A549 (cell line): ENCODE measurements around the gene CAMTA1. TPM values are rescaled to one million over a fixed set of nuclear protein-coding genes. Genes with fewer than 3 reads are reported as not detected.

ENCODE experiments used
- ATAC-seq, 2 experiments: fragments of 200-7000 bp in 1 of 2; fragments of >200 bp in 1 of 2; cut with Nextera tagmentation in 1 of 2; cut with Tn5 transposase in 1 of 2; 3 replicates each; pipeline versions ENCODE4 v1.8.0 to v1.9.1; 2018 to 2020; ENCODE audit warnings: mild to moderate bottlenecking in 1 of 2, moderate library complexity in 1 of 2
- CTCF ChIA-PET: fragments of 300-600 bp; sonication (Branson Sonifier 250); formaldehyde crosslinking; extraction: SDS; loops from one replicate; lab custom pipeline; 2021; ENCODE audit warnings: antibody characterized with exemption, inconsistent platforms; lab: Yijun Ruan, JAX
- POLR2A ChIA-PET: fragments of 350-600 bp; formaldehyde crosslinking; extraction: SDS; loops from one replicate; lab custom pipeline; 2021; ENCODE audit warnings: antibody characterized with exemption, inconsistent platforms; lab: Yijun Ruan, JAX
- DNase-seq, 2 experiments: peaks; one replicate each; pipeline versions ENCODE4 v3.0.0 to v3.0.0-alpha.2; 2011 to 2016; ENCODE audit warnings: low read depth in 1 of 2, low spot score in 1 of 2
- FAIRE-seq: peaks from 2 replicates; lab custom pipeline; 2011; peaks lifted over from hg19 to GRCh38; lab: Jason Lieb, UNC
- H3K27ac ChIP-seq, 2 experiments: fragments of >200 bp; sonication (Bioruptor Twin); formaldehyde crosslinking; 3 replicates each; pipeline ENCODE4 v1.5.1; 2016 to 2017
- H3K4me1 ChIP-seq: fragments of >200 bp; sonication (Bioruptor Twin); formaldehyde crosslinking; 3 replicates; pipeline ENCODE4 v1.6.1; 2016
- H3K4me2 ChIP-seq: fragments of >200 bp; sonication (Bioruptor Twin); formaldehyde crosslinking; 3 replicates; pipeline ENCODE4 v1.6.1; 2016
- H3K4me3 ChIP-seq: fragments of >200 bp; sonication (Bioruptor Twin); formaldehyde crosslinking; 3 replicates; pipeline ENCODE4 v1.5.1; 2016
- H3K9me3 ChIP-seq: fragments of >200 bp; sonication (Bioruptor Twin); formaldehyde crosslinking; 3 replicates; pipeline ENCODE4 v1.6.1; 2016
- BHLHE40 ChIP-seq: IDR thresholded peaks from 2 replicates; pipeline ENCODE4 v1.6.1; 2012; ENCODE audit warnings: low read depth, low read length, inconsistent platforms
- CBX8 ChIP-seq: fragments of 200-600 bp; sonication (generic); IDR thresholded peaks from 2 replicates; pipeline ENCODE4 v1.6.1; 2016
- EHF ChIP-seq: fragments of 250-450 bp; sonication (Bioruptor Pico); IDR thresholded peaks from 2 replicates; pipeline ENCODE4 v1.5.0; 2020; ENCODE audit warnings: mild to moderate bottlenecking
- ESRRA ChIP-seq: fragments of 150-350 bp; IDR thresholded peaks from 2 replicates; pipeline ENCODE4 v1.6.1; 2014; ENCODE audit warnings: mild to moderate bottlenecking, low read length, borderline replicate concordance
- FOXS1 ChIP-seq: fragments of 250-450 bp; sonication (Bioruptor Pico); IDR thresholded peaks from 2 replicates; pipeline ENCODE4 v1.5.0; 2020; ENCODE audit warnings: mild to moderate bottlenecking, moderate library complexity
- HOXB13 ChIP-seq: fragments of 250-450 bp; sonication (Bioruptor Pico); IDR thresholded peaks from 2 replicates; pipeline ENCODE4 v1.5.0; 2020; ENCODE audit warnings: low read depth, mild to moderate bottlenecking, moderate library complexity
- HOXB5 ChIP-seq: fragments of 250-450 bp; sonication (Bioruptor Pico); IDR thresholded peaks from 2 replicates; pipeline ENCODE4 v1.5.0; 2020; ENCODE audit warnings: mild to moderate bottlenecking, moderate library complexity
- JUN ChIP-seq, 2 experiments: fragments of >200 bp; sonication (Bioruptor Twin); formaldehyde crosslinking; IDR thresholded peaks; 2 replicates in 1 of 2; 3 replicates in 1 of 2; pipeline ENCODE4 v1.6.1; 2016 to 2017
- JUNB ChIP-seq: fragments of >200 bp; sonication (Bioruptor Twin); formaldehyde crosslinking; IDR thresholded peaks from 2 replicates; pipeline ENCODE4 v1.6.1; 2016
- KDM1A ChIP-seq: fragments of 200-600 bp; sonication (generic); IDR thresholded peaks from 2 replicates; pipeline ENCODE4 v1.6.1; 2016; ENCODE audit warnings: low read depth, mild to moderate bottlenecking
- NFE2L2 ChIP-seq: fragments of 150-350 bp; conservative IDR thresholded peaks from 2 replicates; pipeline ENCODE4 v1.6.1; 2014; ENCODE audit warnings: low read length
- NR3C1 ChIP-seq: fragments of >200 bp; sonication (Bioruptor Twin); formaldehyde crosslinking; IDR thresholded peaks from 3 replicates; pipeline ENCODE4 v1.6.1; 2017
- POLR2A ChIP-seq: IDR thresholded peaks from 2 replicates; pipeline ENCODE4 v1.6.1; 2012; ENCODE audit warnings: mild to moderate bottlenecking, low read length
- RCOR1 ChIP-seq: fragments of 150-350 bp; IDR thresholded peaks from 2 replicates; pipeline ENCODE4 v1.6.1; 2014; ENCODE audit warnings: antibody characterized with exemption, low read length, low read depth
- RNF2 ChIP-seq: fragments of 200-600 bp; sonication (generic); IDR thresholded peaks from 2 replicates; pipeline ENCODE4 v1.6.1; 2016; ENCODE audit warnings: low read depth, mild to moderate bottlenecking, antibody characterized with exemption, moderate library complexity, borderline replicate concordance
- SMC3 ChIP-seq: fragments of >200 bp; sonication (Bioruptor Twin); formaldehyde crosslinking; IDR thresholded peaks from 3 replicates; pipeline ENCODE4 v1.6.1; 2018; ENCODE audit warnings: inconsistent platforms
- SREBF2 ChIP-seq: fragments of 450-650 bp; IDR thresholded peaks from 2 replicates; pipeline ENCODE4 v1.6.1; 2014; ENCODE audit warnings: mild to moderate bottlenecking, moderate library complexity
- TP53 ChIP-seq: fragments of 250-450 bp; sonication (Bioruptor Pico); IDR thresholded peaks from 2 replicates; pipeline ENCODE4 v1.5.0; 2021; ENCODE audit warnings: mild to moderate bottlenecking, moderate library complexity
- ZFP36 ChIP-seq: fragments of 450-650 bp; IDR thresholded peaks from 2 replicates; pipeline ENCODE4 v1.6.1; 2014; ENCODE audit warnings: borderline replicate concordance; ENCODE audit not compliant: partially characterized antibody
- ZSCAN20 ChIP-seq: fragments of 250-450 bp; sonication (Bioruptor Pico); IDR thresholded peaks from 2 replicates; pipeline ENCODE4 v1.8.0; 2022; ENCODE audit warnings: mild to moderate bottlenecking, moderate library complexity
- WGBS: methylation state at CpG from one replicate; pipeline ENCODE4 v1.1.6; 2017; ENCODE audit errors: missing lambda C conversion rate; 5-methylcytosine and 5-hydroxymethylcytosine counted together
- polyA plus RNA-seq, 4 experiments: library from polyadenylated mRNA; depleted of rRNA in 3 of 4; stranded (reverse); fragments of >200 nt; fragmentation: RNase III in 1 of 4; extraction: RNeasy Plus Mini Kit Qiagen cat#74134 plus additional on column Dnase treatment in 1 of 4; gene quantifications; 2 replicates in 3 of 4; 3 replicates in 1 of 4; pipeline ENCODE4 v1.2.3, GENCODE V29; 2011 to 2017
- TF ChIP-seq, protein P1 (sequence below): IDR thresholded peaks from 2 replicates; pipeline ENCODE4 v1.6.1; 2012; ENCODE audit warnings: low read depth, borderline replicate concordance
- TF ChIP-seq, protein P2 (sequence below): fragments of >200 bp; sonication (Bioruptor Twin); formaldehyde crosslinking; IDR thresholded peaks from 3 replicates; pipeline ENCODE4 v1.5.1; 2016
- TF ChIP-seq, protein P3 (sequence below): fragments of >200 bp; sonication (Bioruptor Twin); formaldehyde crosslinking; IDR thresholded peaks from 2 replicates; pipeline ENCODE4 v1.6.1; 2016
- TF ChIP-seq, protein P4 (sequence below): fragments of 450-650 bp; IDR thresholded peaks from 2 replicates; pipeline ENCODE4 v1.6.1; 2014; ENCODE audit warnings: antibody characterized with exemption
- TF ChIP-seq, protein P5 (sequence below): IDR thresholded peaks from 2 replicates; pipeline ENCODE4 v1.6.1; 2012

CAMTA1 gene
- polyA plus RNA-seq, 2 of the 4 experiments (the other 2 are of a cell fraction), result 58.8 to 75.0 TPM

DNA sequence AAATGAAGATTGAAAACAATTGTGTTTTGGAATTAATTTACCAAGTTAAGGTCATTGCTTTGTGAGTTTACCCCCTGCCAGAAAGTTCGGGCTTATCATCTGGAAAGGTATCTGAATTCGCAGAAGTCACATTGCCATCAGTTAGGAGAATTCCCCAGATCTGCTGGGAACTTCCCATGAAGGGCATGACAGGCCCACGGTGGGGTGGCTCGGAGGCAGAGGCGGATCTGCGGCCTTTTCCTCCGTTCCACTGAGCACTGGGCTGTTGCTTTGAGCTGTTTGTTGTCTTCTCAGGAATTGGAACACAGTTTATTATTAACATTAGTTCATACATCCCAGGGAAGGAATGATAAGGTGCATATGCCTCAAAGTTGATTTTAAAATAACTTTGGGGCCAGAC lies 320.0 kb downstream of the CAMTA1 start:
- no peaks in the 10 kb centered on the region for H3K9me3 ChIP-seq
- H3K4me1 ChIP-seq, result peaks cover 6% of the 10 kb centered on the region; the same call in 1 of the 3 replicates
- no peak overlapping the region for H3K4me3 ChIP-seq
- no peak overlapping the region for H3K4me2 ChIP-seq
- no peak for DNase-seq
- ChIA-PET CTCF (no interaction called here), POLR2A (no interaction called here)
- WGBS, result 87% methylated on average over 5 of the region's 7 CpGs
- no peak overlapping the region for H3K27ac ChIP-seq
- FAIRE-seq, result no peak
- ATAC-seq, result no peak
- TF ChIP-seq ZSCAN20 (CRISPR knock-in tag) (no peak), BHLHE40 (no peak), RNF2 (no peak), KDM1A (no peak), JUNB (no peak), ZFP36 (no peak), FOXS1 (CRISPR knock-in tag) (no peak), POLR2A (no peak), NFE2L2 (no peak), JUN (IDR thresholded peaks at IDR 0.05) (no peak), TP53 (no peak), NR3C1 (no peak)
- TF ChIP-seq, protein P1, sequence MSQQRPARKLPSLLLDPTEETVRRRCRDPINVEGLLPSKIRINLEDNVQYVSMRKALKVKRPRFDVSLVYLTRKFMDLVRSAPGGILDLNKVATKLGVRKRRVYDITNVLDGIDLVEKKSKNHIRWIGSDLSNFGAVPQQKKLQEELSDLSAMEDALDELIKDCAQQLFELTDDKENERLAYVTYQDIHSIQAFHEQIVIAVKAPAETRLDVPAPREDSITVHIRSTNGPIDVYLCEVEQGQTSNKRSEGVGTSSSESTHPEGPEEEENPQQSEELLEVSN, result no peak
- TF ChIP-seq, protein P2, sequence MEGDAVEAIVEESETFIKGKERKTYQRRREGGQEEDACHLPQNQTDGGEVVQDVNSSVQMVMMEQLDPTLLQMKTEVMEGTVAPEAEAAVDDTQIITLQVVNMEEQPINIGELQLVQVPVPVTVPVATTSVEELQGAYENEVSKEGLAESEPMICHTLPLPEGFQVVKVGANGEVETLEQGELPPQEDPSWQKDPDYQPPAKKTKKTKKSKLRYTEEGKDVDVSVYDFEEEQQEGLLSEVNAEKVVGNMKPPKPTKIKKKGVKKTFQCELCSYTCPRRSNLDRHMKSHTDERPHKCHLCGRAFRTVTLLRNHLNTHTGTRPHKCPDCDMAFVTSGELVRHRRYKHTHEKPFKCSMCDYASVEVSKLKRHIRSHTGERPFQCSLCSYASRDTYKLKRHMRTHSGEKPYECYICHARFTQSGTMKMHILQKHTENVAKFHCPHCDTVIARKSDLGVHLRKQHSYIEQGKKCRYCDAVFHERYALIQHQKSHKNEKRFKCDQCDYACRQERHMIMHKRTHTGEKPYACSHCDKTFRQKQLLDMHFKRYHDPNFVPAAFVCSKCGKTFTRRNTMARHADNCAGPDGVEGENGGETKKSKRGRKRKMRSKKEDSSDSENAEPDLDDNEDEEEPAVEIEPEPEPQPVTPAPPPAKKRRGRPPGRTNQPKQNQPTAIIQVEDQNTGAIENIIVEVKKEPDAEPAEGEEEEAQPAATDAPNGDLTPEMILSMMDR, result no peak
- TF ChIP-seq, protein P3, sequence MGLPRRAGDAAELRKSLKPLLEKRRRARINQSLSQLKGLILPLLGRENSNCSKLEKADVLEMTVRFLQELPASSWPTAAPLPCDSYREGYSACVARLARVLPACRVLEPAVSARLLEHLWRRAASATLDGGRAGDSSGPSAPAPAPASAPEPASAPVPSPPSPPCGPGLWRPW, result no peak
- TF ChIP-seq, all 56 proteins: peak for 0

- H3K9me3 ChIP-seq, result no peaks in the 10 kb centered on the region
- WGBS, result 86% methylated on average over 15 of the region's 15 CpGs
- TF ChIP-seq, protein P1, result no peak
- TF ChIP-seq, protein P4, sequence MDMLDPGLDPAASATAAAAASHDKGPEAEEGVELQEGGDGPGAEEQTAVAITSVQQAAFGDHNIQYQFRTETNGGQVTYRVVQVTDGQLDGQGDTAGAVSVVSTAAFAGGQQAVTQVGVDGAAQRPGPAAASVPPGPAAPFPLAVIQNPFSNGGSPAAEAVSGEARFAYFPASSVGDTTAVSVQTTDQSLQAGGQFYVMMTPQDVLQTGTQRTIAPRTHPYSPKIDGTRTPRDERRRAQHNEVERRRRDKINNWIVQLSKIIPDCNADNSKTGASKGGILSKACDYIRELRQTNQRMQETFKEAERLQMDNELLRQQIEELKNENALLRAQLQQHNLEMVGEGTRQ, result no peak
- TF ChIP-seq EHF (CRISPR knock-in tag), result no peak
- no peak for TF ChIP-seq HOXB13
- TF ChIP-seq SMC3, result no peak
- no peak for TF ChIP-seq HOXB5
- TF ChIP-seq, protein P5, sequence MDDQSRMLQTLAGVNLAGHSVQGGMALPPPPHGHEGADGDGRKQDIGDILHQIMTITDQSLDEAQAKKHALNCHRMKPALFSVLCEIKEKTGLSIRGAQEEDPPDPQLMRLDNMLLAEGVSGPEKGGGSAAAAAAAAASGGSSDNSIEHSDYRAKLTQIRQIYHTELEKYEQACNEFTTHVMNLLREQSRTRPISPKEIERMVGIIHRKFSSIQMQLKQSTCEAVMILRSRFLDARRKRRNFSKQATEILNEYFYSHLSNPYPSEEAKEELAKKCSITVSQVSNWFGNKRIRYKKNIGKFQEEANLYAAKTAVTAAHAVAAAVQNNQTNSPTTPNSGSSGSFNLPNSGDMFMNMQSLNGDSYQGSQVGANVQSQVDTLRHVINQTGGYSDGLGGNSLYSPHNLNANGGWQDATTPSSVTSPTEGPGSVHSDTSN, result no peak
- TF ChIP-seq RCOR1, result no peak
- TF ChIP-seq CBX8, result no peak
- no peak for TF ChIP-seq SREBF2
- no peak for TF ChIP-seq ZSCAN20 (CRISPR knock-in tag)
- TF ChIP-seq ESRRA, result no peak
- no peak for TF ChIP-seq JUNB
- no peak for TF ChIP-seq JUN (IDR thresholded peaks at IDR 0.05)
- TF ChIP-seq, all 56 proteins: peak for 0
- H3K4me3 ChIP-seq, result no peak overlapping the region
- POLR2A ChIA-PET, result no interaction called here
- DNase-seq (no peak), FAIRE-seq (no peak), ATAC-seq (no peak)
- CTCF ChIA-PET, result interaction anchor here (1.4 kb wide), 1 partner anchor 64 kb away, joined by 4 read pairs; no protein-coding TSS in a partner anchor
- no peak overlapping the region for H3K27ac ChIP-seq
- H3K4me1 ChIP-seq, result peaks cover 7% of the 10 kb centered on the region; the same call in 1 of the 3 replicates
- no peak overlapping the region for H3K4me2 ChIP-seq
These were observed 321.3 kb downstream of the CAMTA1 start for GRCh38 chr1:7106442-7107108.
